ENCODE measurements around the gene ZNF688. TPM values are rescaled to one million over a fixed set of nuclear protein-coding genes. Genes with fewer than 3 reads are reported as not detected.

ZNF688 gene
- 10 to 100 TPM; 10.8 to 16.1 (median 13.9) TPM for total RNA-seq
- 12.9 TPM for polyA plus RNA-seq
- long read RNA-seq, donor 1, transcript ZNF688-201 (3 exons, 2,506 nt) = major isoform, 10 of 23 reads
- long read RNA-seq, donor 1, partial matches to known transcripts = 0 of 23 reads
- long read RNA-seq, donor 1, other reads (novel, unspliced or antisense) = 8 of 23 reads
- long read RNA-seq, donor 2, transcript ZNF688-201 (3 exons, 2,506 nt) = major isoform, 10 of 20 reads
- long read RNA-seq, donor 2, partial matches to known transcripts = 0 of 20 reads
- long read RNA-seq, donor 2, other reads (novel, unspliced or antisense) = 7 of 20 reads
- long read RNA-seq, donor 3, partial matches to known transcripts = 0 of 5 reads
- long read RNA-seq, donor 3, other reads (novel, unspliced or antisense) = 1 of 5 reads
- long read RNA-seq, donor 4, transcript ZNF688-201 (3 exons, 2,506 nt) = major isoform, 18 of 26 reads
- long read RNA-seq, donor 4, partial matches to known transcripts = 0 of 26 reads
- long read RNA-seq, donor 4, other reads (novel, unspliced or antisense) = 5 of 26 reads

DNA sequence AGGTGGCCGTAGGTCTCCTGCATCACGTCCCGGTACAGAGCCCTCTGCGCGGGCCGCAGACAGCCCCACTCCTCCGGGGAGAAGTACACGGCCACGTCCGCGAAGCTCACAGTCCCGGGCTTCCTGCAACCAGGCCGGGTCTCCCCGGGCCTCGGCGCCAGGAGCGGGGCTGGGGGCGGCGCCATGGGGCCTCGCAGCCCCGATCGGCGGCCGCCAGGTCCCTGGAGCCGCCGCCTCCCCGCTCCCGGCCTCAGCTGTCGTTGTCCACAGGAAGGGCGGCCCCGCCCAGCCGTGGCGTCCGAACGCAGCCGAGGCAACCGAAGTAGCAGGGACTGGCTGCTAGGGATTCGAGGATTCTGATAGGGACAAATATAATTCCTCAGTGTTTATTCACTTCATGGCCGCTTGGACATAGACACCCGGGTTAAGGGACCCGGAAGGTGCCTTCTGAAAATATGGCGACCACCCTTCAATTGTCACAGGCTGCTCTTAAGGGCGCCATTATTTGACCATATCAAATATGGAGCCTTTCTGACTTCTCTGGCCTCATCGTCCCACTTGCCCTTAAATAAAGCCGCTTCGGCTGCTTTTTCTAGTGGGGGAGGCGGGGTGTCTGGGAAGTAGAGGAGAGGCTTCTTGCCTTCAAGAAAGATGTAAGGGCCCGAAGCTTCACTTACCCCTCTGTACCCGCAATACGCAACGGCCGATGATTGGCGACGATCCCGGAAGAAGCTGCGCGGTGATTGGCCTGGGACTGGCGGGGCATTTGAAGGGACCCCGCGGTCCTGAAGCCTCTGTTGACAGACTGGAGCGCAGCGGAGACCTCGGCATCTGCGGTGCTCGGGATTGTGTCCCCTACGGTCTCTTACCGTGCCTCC lies at the start of gene ZNF688:
ZNF688 (minus strand) TSS at position 270 of the 878 bp plus-strand sequence; CDS start at position 185, 85 bp downstream.
- DNase-seq (peak; percentile 96 to 98 (median 98)), ATAC-seq (peak; percentile 92 to 94)
- intact Hi-C loops (cut with DNase I) = no loop called here
- Histone ChIP-seq H3K27me3 (ENCODE audit: control insufficient read depth, insufficient read depth) (no peaks in the 10 kb centered on the region), H3K9me3 (ENCODE audit: control insufficient read depth, low read length) (no peaks in the 10 kb centered on the region), H3K4me1 (ENCODE audit: control insufficient read depth, insufficient read depth, low read length) (no peaks in the 10 kb centered on the region), H3K27ac (ENCODE audit: low read length) (peak within 1 kb of the TSS; percentile 97), H3K4me3 (ENCODE audit: low read length) (peak within 1 kb of the TSS; percentile 66)
- WGBS = under 1% methylated on average over 67 of the region's 67 CpGs

DNA sequence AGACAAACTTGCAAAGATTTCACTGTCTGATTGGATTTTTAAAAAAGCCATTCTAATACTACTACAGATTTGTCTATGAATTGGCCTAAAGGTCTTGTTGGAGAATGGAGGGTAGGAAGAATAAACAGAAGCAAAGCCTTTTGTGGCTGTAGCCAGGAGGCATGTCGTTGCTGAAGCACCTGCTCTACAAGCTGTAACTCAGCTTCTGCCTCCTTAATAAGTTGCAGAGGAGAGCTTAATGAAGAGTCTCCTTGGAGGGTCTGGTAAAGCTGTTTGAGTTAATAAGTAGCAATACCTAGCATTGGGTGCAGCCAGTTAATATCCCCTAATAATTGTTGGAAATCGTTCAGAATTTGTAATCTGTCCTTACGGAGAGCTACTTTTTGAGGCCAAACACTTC lies 48.7 kb upstream of the ZNF688 start:
- no peak overlapping the region for H3K4me3 ChIP-seq (ENCODE audit: low read length)
- H3K4me1 ChIP-seq (ENCODE audit: control insufficient read depth, insufficient read depth, low read length) = no peaks in the 10 kb centered on the region
- no peak for ATAC-seq
- no peak overlapping the region for H3K27ac ChIP-seq (ENCODE audit: low read length)
- WGBS = 58% methylated on average over 3 of the region's 3 CpGs
- intact Hi-C loops (cut with DNase I) = no loop called here
- H3K9me3 ChIP-seq (ENCODE audit: control insufficient read depth, low read length) = no peaks in the 10 kb centered on the region
- no peak for DNase-seq
- no peaks in the 10 kb centered on the region for H3K27me3 ChIP-seq (ENCODE audit: control insufficient read depth, insufficient read depth)

DNA sequence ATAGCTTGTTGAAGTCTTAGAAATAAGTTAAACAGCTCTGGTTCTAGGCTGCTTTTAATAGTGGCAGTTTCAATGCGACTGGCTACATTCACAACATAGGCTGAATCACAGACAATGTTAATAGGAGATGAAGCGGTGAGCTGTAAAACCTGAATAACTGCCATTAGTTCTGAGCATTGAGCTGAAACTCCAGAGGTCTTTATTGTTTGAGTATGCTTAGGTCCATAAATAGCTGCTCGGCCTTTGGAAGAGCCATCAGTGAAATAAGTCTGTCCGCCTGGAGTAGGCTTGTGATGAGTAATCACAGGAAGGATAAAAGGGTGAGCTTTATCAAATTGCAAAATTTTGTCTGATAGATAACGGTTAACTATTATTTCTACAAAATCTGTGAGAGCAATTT lies 48.1 kb upstream of the ZNF688 start:
- Histone ChIP-seq H3K27me3 (ENCODE audit: control insufficient read depth, insufficient read depth) (no peaks in the 10 kb centered on the region), H3K9me3 (ENCODE audit: control insufficient read depth, low read length) (no peaks in the 10 kb centered on the region), H3K27ac (ENCODE audit: low read length) (no peak overlapping the region), H3K4me1 (ENCODE audit: control insufficient read depth, insufficient read depth, low read length) (no peaks in the 10 kb centered on the region), H3K4me3 (ENCODE audit: low read length) (no peak overlapping the region)
- WGBS = 85% methylated on average over 5 of the region's 5 CpGs
- ATAC-seq (no peak), DNase-seq (no peak)
- intact Hi-C loops (cut with DNase I) = loop anchor here in 1 of 4 donors (10.0 kb wide), 1 partner anchor 175 kb away; the partner anchor contains the start of gene SEPHS2

DNA sequence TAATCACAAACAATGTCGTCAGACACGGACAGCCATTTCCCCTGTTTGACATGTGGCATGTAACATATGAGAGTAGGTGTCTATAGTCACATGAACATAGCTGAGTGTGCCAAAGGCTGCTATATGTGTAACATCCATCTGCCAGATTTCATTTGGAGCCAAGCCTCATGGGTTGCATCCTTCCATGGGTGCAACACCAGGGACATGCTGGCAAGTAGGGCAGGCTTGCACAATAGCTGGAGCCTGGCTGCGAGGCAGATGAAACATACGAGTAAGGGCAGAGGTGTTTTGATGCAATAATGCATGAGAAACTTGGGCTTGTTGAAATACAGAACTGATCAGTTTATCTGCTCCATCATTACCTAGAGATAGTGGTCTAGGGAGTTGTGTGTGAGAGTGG lies 47.7 kb upstream of the ZNF688 start:
- Histone ChIP-seq H3K27ac (ENCODE audit: low read length) (no peak overlapping the region), H3K4me1 (ENCODE audit: control insufficient read depth, insufficient read depth, low read length) (no peaks in the 10 kb centered on the region), H3K27me3 (ENCODE audit: control insufficient read depth, insufficient read depth) (no peaks in the 10 kb centered on the region), H3K4me3 (ENCODE audit: low read length) (no peak overlapping the region), H3K9me3 (ENCODE audit: control insufficient read depth, low read length) (no peaks in the 10 kb centered on the region)
- no peak for DNase-seq
- intact Hi-C loops (cut with DNase I) = loop anchor here in 1 of 4 donors (10.0 kb wide), 1 partner anchor 174 kb away; the partner anchor contains the start of gene SEPHS2
- WGBS = 87% methylated on average over 4 of the region's 4 CpGs
- no peak for ATAC-seq

DNA sequence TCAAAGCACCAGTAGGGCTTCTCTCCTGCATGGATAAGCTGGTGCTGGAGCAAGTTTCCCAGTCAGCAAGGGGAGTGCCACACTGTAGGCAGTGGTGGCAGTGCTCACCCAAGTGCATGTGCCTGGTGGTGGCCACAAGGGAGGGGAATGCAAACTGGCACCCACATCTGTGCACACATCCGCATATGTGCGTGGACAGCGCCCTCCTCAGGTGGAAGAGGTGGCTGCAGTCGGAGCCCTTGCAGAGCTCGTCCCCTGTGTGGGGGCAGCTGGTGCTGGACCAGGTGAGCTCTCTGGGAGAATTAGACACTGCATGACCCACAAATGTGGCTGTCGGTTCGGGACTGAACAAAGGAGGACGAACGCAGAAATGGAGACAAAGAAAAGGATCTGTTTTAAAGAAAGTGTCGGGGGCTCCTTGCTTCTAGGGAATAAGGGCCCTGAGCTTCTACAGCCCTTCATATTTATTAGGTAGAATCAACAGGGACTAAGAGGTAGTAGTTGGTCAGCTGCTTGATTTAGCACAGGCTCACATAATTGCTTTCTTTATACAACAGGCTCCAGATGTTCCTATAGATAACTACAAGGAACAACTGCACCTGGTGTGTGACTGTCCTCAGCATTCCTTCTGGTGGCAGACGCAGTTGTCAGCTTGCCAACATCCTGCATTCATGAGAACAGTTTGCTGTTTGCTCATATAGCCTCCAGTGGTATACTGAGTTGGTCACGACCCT lies 44.0 kb upstream of the ZNF688 start:
- Histone ChIP-seq H3K27ac (ENCODE audit: low read length) (no peak overlapping the region), H3K4me1 (ENCODE audit: control insufficient read depth, insufficient read depth, low read length) (no peaks in the 10 kb centered on the region), H3K9me3 (ENCODE audit: control insufficient read depth, low read length) (no peaks in the 10 kb centered on the region), H3K27me3 (ENCODE audit: control insufficient read depth, insufficient read depth) (no peaks in the 10 kb centered on the region), H3K4me3 (ENCODE audit: low read length) (no peak overlapping the region)
- ATAC-seq (peak; percentile 42), DNase-seq (peak in 2 of 3 donors; percentile 75 to 79)
- intact Hi-C loops (cut with DNase I) = loop anchor here in 1 of 4 donors (10.0 kb wide), 1 partner anchor 171 kb away; the partner anchor contains the start of gene SEPHS2
- 37% methylated on average over 12 of the region's 12 CpGs for WGBS

DNA sequence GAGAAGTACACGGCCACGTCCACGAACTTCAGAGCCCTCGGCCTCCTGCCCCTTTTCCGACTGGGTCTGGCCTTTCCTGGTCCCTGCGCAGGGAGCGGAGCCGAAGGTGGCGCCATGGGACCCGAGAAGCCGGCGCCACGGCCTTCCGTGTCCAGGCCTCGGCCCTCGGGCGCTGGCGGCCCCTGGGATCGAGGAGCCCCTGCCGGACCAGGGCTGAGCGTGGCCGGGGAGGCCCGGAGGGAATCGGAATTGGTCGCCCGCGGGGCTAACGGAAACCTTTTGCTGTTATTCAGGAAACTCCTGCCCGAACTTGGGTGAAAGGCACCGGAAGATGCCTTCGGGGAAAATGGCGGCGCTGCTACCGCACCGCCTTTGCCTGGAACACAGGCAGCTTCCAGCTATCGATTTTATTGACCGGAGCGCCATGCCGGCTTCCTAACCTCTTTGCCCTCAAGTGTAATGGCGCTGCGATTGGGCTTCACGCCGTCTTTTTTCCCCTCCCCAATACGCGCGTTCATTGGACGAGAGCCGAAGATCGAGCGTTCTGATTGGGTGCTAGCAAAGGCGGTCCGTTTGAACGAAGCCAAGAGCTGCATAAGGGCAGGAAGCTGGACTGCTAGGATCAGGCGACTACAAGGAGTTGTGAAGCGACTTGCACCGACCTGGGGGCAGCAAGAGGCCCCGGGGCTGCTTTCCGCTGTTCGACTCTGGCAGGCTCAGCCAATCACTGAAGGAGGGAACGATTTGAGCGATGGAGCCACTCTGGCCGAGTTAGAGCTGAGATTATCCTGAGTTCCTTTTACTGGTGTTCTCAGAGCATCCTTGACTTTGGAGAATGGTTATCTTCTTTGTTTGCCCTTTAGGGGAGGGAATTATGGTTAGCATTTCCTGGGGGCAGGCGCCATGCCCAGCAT lies 38.7 kb upstream of the ZNF688 start, which contains the start of gene ZNF689:
ZNF689 (minus strand) TSS at position 464 of the 914 bp plus-strand sequence; CDS start at position 116, 348 bp downstream.
- intact Hi-C loops (cut with DNase I) = loop anchor here in 3 of 4 donors (10.0 kb wide), 2 partner anchors 165 to 175 kb away; partner anchors contain the start of genes SEPHS2 (in 2 of the 3) and DCTPP1 (in 1 of the 3)
- peak; percentile 93 to 96 (median 96) for DNase-seq
- H3K9me3 ChIP-seq (ENCODE audit: control insufficient read depth, low read length) = no peaks in the 10 kb centered on the region
- ATAC-seq = peak; percentile 97 to 99
- H3K4me1 ChIP-seq (ENCODE audit: control insufficient read depth, insufficient read depth, low read length) = no peaks in the 10 kb centered on the region
- H3K27me3 ChIP-seq (ENCODE audit: control insufficient read depth, insufficient read depth) = no peaks in the 10 kb centered on the region
- peak within 1 kb of the TSS; percentile 94 for H3K27ac ChIP-seq (ENCODE audit: low read length)
- WGBS = under 1% methylated on average over 63 of the region's 63 CpGs
- peak within 1 kb of the TSS; percentile 88 for H3K4me3 ChIP-seq (ENCODE audit: low read length)

DNA sequence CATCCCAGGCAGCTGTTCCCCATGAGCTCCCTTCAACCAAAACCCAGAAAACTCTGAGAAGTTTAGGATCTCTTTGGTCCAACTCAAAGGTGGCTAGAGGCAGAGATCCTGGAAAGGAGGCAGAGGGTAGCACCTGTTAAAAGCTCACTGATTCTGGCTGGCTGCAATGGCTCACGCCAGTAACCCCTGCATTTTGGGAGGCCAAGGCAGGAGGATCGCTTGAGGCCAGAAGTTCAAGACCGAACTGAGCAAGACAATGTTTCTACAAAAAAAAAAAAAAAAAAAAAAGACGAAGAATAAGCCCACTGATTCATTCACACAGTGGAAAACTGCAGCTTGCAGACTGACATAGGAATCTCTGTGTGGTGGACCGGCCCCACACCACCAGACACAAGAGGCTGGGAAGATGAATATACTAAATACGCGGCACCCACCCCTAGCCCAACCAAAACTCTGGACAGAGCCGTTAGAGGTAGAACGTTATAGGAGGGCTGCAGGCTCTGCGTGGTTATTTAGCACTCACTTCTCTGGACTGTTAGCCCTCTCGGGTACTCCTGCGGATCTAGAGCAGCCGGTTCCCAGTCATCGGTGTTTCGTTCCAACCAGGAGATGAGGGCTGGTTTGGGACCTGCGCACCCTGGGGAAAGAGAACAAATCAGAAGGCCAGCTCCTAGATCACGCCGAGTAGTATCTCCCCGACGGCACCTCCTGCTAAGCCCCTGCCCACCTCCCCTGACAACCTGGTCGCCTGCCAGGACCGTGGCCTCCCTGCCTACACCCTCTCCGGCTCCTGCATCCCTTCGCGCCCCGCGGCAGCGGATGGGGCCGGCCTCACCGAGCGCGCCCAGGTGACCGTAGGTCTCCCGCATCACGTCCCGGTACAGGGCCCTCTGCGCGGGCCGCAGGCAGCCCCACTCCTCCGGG lies 37.8 kb upstream of the ZNF688 start:
- H3K27ac ChIP-seq (ENCODE audit: low read length) = peak overlapping the region; percentile 94
- intact Hi-C loops (cut with DNase I) = loop anchor here in 2 of 4 donors (10.0 kb wide), 2 partner anchors 164 to 174 kb away; partner anchors contain the start of genes DCTPP1 (in 1 of the 2) and SEPHS2 (in 1 of the 2)
- ATAC-seq (peak; percentile 68 to 76), DNase-seq (peak; percentile 65 to 87 (median 81))
- WGBS = 12% methylated on average over 40 of the region's 40 CpGs
- H3K9me3 ChIP-seq (ENCODE audit: control insufficient read depth, low read length) = no peaks in the 10 kb centered on the region
- H3K27me3 ChIP-seq (ENCODE audit: control insufficient read depth, insufficient read depth) = no peaks in the 10 kb centered on the region
- no peaks in the 10 kb centered on the region for H3K4me1 ChIP-seq (ENCODE audit: control insufficient read depth, insufficient read depth, low read length)
- peak overlapping the region; percentile 88 for H3K4me3 ChIP-seq (ENCODE audit: low read length)

DNA sequence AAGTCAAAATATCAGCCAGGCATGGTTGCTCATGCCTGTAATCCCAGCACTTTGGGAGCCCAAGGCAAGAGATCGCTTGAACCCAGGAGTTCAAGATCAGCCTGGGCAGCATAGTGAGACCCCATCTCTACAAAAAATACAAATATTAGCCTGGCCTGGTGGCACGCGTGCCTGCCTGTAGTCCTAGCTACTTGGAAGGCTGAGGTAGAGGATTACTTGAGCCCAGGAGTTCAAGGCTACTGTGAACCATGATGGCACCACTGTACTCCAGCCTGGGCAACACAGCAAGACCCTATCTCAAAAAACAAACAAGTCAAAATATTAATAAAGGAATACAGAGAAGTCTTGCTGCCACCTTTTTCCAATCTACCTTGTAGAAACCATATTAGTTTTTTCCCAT lies 34.5 kb upstream of the ZNF688 start:
- Histone ChIP-seq H3K27ac (ENCODE audit: low read length) (no peak overlapping the region), H3K27me3 (ENCODE audit: control insufficient read depth, insufficient read depth) (no peaks in the 10 kb centered on the region), H3K9me3 (ENCODE audit: control insufficient read depth, low read length) (no peaks in the 10 kb centered on the region), H3K4me3 (ENCODE audit: low read length) (no peak overlapping the region), H3K4me1 (ENCODE audit: control insufficient read depth, insufficient read depth, low read length) (no peaks in the 10 kb centered on the region)
- intact Hi-C loops (cut with DNase I) = loop anchor here in 2 of 4 donors (10.0 kb wide), 2 partner anchors 161 to 171 kb away; partner anchors contain the start of genes DCTPP1 (in 1 of the 2) and SEPHS2 (in 1 of the 2)
- DNase-seq = no peak
- no peak for ATAC-seq
- 97% methylated on average over 3 of the region's 3 CpGs for WGBS
